AG20443 (cell line): ENCODE data around the gene FCHSD2.
"Not testable (repeated sequence)": the region's sequence is repeated elsewhere in the genome, so short reads cannot be mapped to it uniquely, and the experiment has no call there.

Source experiments
- DNase-seq: peaks from one replicate; pipeline ENCODE4 v3.0.0; 2012; ENCODE audit warnings: low spot score, mixed read lengths

The FCHSD2 gene

DNA sequence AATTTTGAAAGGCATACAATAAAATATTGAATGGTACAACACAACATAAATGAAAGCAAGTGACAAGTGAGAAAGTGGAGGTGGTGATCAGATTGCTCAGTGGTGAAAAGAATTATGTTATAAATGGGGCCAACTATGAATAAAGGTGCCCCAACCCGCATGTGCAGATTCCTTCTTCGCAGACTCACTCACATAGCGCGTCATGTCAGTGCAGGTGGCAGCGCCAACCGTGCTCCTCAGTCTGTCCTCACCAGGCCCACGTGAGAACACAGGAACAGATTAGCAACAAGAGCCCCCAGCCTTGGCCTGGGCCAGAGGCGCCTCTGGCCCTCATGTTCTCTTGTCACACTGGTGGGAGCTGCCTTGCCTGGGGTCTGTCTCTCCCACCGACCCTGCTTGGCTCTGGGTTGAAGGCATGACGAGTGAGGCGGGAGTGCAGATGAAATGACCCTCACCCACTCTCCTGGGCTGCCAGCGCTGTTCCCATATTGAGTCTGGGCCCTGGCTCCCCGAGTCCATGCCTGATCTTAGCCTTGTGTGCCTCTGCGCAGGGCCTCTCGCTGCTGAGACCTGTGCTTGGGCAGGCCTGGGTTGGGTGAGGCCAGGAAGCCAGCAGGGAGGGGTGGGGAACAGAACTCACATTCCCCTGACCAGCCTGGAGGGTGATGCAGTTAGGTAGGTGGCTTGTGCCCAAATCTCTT lies 321.5 kb downstream of the FCHSD2 start:
- DNase-seq, result no peak

DNA sequence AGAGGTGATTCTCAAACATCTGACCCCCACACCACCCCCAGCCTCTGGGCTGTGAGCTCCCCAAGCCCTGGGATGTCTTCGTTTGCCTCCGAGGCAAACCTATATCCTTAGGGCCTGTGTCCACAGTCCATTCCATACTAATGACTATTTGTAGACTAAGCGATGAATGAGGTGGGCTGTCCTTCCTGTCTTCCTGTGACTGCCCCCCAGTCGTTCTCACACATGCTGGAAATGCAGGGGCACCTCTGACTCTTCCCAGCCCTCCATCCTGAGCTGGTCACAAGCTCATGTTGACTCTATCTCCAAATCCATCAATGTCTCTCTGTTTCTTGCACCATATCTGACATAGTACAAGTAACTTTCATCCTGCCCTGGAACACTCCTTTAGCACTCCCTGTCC lies 323.1 kb downstream of the FCHSD2 start:
- DNase-seq, result no peak

GRCh38 chr11:72817966-72818365 lies 324.2 kb downstream of the FCHSD2 start:
- DNase-seq, result no peak

GRCh38 chr11:72816404-72816990 lies 325.6 kb downstream of the FCHSD2 start:
- no peak for DNase-seq

GRCh38 chr11:72815110-72815618 lies 327.0 kb downstream of the FCHSD2 start:
- no peak for DNase-seq

GRCh38 chr11:72814286-72815109 lies 327.6 kb downstream of the FCHSD2 start, which contains the start of gene ATG16L2:
ATG16L2 (plus strand) TSS chr11:72814411; CDS start chr11:72814446, 35 bp downstream.
- DNase-seq, result peak; percentile 97

DNA sequence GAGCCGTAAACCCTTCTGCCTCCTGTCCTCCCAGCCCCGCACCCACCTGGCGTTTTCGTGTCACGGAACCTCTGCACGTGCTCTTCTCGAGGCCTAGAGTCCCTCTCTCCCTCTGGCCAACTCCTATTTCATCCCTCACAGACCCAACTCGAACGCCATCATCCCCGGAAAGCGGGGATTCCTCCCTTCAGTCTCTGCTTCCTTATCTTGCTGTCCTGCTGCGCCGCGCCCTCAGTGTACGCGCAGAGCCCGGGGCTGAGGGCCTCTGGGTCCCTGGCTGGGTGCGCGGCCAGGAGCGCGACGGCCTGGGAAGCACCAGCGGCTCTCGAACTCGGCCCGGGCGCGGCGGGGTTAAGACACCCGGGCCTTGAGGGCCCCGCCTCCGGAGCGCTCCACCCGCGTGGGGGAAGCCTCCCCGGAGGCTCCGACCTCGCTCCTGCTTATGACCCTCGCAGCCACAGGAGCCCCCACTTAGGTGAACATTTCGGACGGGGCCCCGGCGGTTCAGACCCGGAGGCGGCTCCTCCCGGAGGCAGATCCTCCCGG lies 328.3 kb downstream of the FCHSD2 start:
- DNase-seq, result peak; percentile 91

DNA sequence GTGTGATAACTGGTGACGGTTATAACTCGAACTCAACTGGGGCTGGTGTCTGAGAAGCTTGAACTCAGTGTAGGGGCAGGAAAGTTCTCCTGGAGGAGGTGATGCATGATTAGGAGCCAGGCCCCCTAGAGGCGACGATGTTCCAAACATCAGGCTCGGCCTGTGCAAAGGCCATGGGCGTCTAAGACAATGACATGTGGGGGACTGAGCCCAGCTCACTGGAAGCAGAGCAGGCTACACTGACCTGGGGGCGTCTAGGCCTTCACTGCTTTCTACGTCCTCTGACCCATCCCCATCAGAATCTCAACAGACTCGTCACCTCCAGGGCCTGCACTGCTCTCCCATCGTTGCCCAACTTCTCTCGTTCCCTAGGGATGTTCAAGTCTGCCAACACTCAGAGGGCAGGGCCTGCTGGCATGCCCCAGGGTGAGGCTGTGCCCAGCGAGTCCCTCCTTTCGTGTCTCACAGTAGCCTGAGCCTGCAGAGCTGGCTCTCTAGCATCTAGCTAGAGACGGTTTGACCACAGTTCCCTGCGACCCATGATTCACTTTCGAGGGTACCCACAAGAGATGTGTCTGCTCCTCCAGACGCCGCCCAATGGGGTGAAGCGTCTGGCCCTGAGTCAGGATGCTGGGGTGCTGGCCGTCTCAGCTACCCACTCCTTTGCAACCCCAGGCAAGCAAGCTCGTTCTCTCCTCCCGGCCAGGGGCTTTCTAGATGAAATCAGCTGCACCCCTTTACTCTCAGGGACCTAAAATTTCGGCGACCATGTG lies 329.0 kb downstream of the FCHSD2 start:
- peak; percentile 73 for DNase-seq

DNA sequence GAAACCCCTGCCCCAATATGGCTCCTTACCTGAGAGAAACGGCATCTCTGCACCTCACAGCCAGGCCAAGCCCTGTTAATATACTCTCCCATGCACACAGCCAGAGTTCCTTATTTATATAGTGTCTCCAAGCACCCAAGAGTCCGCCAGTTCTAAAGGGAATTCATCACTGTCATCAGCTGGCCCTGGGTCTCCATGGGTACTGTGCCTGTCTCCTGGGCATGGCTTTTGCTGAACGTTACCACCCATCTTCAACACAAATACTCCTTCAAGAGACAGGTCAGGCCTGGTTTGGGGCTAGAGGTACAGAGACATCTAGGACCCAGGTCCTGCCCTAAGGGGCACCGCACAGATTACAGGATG lies 329.5 kb downstream of the FCHSD2 start:
- no peak for DNase-seq

DNA sequence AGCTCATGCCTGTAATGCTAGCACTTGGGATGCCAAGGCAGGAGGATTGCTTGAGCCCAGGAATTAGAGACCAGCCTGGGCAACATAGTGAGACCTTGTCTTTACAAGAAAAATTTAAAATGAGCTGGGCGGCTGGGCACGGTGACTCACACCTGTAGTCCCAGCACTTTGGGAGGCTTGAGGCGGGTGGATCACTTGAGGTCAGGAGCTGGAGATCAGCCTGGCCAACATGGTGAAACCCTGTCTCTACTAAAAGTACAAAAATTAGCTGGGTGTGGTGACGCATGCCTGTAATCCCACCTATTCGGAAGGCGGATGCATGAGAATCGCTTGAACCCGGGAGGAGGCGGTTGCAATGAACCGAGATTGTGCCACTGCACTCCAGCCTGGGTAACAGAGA lies 330.4 kb downstream of the FCHSD2 start:
- not testable (repeated sequence) for DNase-seq

DNA sequence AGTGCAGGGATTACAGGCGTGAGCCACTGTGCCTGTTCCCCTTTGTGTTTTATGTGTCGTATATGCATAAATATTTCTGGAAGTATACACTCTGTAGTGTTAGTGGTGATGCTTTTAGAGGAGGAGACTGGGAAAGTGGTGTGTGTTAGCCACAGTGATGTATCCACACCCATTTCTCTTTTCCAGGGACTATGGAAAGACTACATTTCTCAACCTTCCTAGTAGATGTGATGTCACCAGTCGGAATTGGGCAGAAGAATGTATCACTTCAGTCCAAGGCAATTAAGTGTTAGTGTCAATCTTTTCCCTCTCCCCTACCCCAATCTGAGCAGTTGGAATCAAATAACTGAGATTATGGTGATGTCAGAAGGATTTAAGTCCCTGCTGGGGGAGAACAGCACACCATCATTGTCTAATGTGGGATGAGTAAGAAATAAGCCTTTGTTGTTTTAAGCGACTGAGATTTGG lies 333.8 kb downstream of the FCHSD2 start:
- DNase-seq, result no peak

DNA sequence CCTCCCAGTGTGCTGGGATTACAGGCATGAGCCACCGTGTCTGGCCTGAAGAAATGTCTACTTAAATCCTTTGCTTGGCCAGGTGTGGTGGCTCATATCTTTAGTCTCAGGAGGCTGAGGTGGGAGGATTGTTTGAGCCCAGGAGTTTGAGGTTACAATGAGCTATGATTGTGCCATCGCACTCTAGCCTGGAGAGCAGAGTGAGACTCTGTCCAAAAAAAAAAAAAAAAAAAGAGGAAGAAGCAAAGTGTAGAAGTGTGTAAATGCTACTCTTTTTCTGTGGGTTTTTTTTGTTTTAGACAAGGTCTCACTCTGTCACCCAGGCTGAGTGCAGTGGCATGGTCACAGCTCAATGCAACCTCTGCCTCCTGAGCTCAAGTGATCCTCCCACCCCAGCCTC lies 334.3 kb downstream of the FCHSD2 start:
- DNase-seq, result no peak

- no peak for DNase-seq
Measured at GRCh38 chr11:72807021-72807693, 335.0 kb downstream of the FCHSD2 start.

- DNase-seq, result not testable (repeated sequence)
Measured at GRCh38 chr11:72806378-72806777, 335.7 kb downstream of the FCHSD2 start.

- DNase-seq, result no peak
Measured at GRCh38 chr11:72805216-72805615, 336.9 kb downstream of the FCHSD2 start.

- DNase-seq, result no peak
Measured at GRCh38 chr11:72802822-72803221, 339.3 kb downstream of the FCHSD2 start.

- DNase-seq, result no peak
Measured at GRCh38 chr11:72799441-72799840, 342.7 kb downstream of the FCHSD2 start.

DNA sequence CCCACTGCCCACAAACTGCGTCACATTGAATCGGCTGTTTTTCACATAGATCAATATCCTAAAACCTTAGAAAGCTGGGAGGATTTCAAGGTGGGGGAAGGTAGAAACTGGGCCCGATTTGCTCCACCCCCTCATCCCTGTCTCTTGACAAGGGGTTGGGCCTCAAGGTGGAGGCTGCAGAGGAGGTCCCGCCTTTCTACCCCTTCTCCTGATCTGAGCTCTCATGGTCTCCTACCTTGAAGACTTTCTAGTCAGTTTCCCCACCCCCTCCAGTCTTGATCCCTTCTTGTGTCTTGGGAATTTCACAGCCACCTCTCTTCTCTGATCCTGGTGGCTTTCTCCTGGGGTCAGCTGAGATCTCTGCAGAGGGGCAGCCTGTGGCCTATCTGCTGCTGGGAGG lies 343.8 kb downstream of the FCHSD2 start:
- no peak for DNase-seq

GRCh38 chr11:72793425-72794367 lies 348.4 kb downstream of the FCHSD2 start, which contains the start of gene STARD10:
STARD10 (minus strand) TSS chr11:72794047; CDS start chr11:72781181, 12,866 bp downstream.
- peak; percentile 100 for DNase-seq

DNA sequence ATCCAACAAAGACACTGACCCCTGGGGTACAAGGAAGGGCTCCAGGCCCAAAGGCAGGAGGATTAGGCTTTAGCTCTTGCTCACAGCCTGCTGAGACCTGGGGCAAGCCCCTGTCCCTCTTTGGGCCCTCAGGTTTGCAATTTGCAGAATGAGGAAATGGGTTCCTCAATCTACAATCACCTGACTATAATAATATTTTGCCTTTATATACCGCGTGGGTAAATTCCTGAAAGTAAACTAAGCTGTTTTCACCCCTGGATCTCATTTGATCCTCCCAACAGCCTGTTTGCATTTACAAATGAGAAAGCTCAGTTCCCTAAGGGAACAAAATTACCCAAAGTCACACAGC lies 349.1 kb downstream of the FCHSD2 start:
- no peak for DNase-seq
